ENCODE data around the gene MUC4.
"Not testable (repeated sequence)": the region's sequence is repeated elsewhere in the genome, so short reads cannot be mapped to it uniquely, and the experiment has no call there.

MUC4 gene

DNA sequence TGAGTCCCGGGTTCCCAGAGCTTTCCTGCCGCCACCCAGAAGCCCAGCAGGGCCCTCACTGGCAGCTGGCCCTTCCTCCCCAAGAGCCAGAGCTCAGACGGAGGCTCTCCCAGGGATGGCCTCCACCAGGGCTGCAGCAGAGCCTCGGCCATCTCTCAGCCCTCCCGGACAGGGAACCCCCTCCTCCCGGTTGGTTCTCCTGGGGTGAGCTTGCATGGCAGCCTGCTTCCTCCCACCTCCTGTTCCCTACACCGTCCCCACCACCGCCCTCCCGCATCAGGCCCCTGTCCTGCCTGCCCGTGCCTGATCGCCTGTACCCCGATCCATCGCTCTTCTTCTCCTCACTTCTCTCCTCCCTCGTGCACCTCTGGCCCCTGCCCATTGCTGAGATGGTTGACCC lies 24.1 kb upstream of the MUC4 start:
- no peak for DNase-seq (ENCODE audit: low read depth)

DNA sequence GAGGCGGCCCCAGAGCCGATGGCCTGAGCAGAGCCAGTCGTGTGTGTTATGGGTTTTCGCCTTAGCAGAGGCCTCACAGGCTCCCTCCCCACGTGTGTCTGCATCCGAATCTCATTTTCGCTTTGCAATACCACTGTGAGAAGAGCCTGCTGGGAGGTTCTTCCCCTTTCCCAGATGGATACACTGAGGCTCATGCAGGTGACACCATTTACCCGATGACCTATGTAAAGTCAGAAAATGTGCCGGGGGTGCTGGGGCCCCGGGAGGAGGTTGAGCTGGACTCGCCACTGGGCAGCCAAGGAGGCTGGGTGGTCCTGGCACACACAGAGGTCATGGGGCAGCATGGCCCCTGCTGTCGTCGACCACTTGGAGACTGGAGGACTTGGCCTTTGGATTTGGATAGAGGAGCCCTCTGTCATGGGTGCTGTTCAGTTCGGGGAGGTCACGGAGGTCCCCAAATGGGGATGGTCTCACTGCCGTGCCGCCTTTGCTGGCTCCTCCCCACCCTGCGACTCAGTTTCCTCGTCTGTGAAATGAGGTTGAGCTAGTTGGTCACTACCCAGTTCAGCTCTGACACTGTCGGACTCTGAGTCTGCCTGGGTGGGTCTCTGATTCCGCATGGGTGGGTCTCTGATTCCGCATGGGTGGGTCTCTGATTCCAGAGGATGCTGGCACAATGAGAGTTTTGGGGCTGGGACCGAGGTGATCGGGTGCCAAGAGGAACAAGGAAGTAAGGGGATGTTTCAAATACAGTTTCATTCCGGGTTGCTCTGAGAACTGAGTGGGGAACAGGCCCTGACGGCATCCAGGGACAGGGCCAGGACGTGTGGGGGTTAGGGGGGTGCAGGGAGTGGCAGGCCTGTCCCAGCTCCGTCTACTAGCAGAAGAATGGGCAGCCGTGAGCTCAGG lies 23.2 kb upstream of the MUC4 start:
- DNase-seq (ENCODE audit: low read depth), result no peak

DNA sequence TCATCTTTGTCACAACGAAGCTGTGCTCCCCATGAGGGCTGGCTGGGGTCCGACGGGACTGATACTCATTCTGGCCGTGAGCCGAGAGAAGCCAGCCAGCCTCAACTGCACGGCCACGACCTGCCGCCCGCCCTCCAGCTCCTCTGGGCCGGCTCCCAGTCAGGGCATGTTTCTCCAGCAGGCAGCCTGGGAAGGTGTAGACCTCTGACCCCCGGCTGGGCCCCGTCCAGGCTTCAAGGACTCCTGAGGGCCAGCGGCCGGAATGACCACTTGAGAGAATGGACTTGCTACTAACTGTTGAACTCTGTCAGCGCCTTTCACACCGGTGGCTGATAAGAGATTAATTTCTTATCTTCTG lies 18.1 kb upstream of the MUC4 start:
- DNase-seq (ENCODE audit: low read depth), result no peak

DNA sequence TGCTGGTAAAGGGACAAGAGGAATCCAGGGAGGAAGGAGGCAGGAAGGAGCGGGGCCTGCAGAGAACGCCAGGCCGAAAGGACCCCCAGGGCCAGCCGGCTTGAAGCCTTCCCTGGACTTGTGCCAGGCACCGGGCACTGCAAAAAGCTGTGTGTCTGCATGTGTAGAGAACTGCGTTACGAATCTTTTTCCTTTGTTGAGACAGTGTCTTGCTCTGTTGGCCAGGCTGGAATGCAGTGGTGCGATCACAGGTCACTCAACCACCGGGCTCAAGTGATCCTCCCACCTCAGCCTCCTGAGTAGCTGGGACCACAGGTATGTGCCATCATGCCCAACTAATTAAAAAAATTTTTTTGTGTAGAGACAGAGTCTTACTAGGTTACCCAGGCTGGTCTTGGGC lies 17.0 kb upstream of the MUC4 start:
- DNase-seq (ENCODE audit: low read depth), result no peak

DNA sequence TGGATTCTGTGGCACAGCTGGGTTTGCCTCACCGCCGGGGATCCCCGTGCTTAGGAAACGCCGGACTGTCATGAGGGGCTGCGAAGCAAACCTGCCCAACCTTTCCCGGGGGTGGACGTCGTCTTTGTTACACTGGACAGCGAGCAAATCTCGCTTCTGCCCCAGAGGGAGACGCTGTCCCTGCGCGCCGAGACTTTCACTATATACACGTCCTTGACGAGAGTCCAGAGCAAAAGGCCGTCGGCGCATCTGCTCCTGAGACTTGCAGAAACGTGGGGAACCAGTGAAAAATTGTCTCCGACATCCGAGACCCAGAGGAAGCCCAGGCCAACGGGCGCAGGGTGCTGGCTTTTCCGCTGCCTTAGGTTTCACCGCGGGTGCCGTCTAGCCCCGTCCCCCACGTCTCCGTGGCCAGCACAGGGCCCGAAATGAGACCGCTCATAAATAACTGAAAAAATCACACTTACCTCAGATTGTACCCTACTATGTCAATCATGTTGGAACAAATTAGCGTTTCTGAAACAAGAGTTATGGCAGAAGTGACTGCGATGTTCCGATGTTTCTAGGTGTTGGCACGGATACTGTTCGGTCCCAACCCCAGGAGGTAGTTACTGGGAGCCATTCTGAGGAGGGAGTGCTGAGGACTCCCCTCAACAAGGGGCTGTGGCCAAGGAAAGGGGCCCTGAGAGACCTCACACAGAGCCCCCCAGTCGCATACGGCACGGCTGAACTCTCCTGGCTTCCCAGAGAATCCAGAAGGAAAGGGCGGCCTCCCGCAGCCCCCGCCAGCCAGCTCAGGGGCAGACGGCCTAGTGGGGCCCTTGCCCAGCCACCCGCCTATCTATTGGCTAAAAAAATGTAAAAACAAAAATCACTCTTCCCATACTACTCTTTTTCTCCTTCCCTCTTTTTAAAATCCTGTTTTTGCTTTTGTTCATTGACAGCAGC lies 14.4 kb upstream of the MUC4 start:
- no peak for DNase-seq (ENCODE audit: low read depth)

DNA sequence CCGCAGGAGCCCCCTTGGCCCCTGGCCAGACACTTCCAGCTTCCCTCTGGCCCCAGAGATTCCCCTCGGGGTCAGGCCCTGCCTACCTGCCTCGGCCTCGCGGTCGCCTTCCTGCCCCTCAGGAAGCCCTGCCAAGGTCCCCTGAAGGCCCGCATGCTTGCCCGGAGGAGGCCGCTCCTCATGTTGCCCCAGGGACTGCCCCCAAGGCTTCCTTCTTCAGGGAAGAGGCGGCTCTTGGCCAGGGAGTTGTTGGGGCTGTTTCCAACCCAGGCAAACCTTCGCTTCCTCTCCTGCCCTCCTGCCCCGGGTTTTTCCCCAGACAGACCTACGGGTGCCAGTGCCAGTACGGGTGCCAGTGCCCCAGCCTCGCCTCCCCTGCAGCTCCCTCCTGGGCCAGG lies 13.5 kb upstream of the MUC4 start:
- no peak for DNase-seq (ENCODE audit: low read depth)

DNA sequence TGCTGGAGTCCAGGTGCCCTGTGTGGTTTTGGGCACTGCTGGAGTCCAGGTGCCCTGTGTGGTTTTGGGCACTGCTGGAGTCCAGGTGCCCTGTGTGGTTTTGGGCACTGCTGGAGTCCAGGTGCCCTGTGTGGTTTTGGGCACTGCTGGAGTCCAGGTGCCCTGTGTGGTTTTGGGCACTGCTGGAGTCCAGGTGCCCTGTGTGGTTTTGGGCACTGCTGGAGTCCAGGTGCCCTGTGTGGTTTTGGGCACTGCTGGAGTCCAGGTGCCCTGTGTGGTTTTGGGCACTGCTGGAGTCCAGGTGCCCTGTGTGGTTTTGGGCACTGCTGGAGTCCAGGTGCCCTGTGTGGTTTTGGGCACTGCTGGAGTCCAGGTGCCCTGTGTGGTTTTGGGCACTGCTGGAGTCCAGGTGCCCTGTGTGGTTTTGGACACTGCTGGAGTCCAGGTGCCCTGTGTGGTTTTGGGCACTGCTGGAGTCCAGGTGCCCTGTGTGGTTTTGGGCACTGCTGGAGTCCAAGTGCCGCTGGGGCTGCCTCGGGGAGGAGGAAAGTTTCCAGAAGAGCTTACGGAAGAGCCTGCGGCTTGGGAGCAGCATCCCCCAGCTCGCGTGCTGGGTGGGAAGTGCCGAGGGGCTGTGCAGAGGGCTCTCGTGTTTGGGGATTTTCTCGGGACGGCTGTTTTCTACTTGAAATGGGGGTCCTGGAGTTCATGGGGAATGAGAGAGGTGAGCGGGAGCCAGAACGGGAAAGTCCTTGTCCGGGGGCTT lies 12.9 kb upstream of the MUC4 start:
- not testable (repeated sequence) for DNase-seq (ENCODE audit: low read depth)

DNA sequence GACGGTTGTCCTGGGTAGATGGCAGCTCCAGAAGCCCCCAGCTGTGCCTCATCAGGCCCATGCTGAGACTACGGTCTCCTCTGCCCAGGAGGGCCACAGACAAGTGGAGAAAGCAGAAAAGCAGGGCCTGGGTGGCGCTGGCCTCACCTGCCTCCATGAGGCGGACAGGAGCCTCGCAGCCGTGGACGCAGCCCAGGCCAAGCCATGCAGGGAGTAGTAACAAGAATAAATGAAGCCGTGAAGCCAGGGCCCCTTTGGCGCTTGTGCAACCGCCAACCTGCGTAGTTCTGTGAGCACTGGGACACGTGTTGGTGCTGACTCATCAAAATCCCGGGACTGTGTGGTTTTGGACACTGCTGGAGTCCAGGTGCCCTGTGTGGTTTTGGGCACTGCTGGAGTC lies 12.3 kb upstream of the MUC4 start:
- no peak for DNase-seq (ENCODE audit: low read depth)

DNA sequence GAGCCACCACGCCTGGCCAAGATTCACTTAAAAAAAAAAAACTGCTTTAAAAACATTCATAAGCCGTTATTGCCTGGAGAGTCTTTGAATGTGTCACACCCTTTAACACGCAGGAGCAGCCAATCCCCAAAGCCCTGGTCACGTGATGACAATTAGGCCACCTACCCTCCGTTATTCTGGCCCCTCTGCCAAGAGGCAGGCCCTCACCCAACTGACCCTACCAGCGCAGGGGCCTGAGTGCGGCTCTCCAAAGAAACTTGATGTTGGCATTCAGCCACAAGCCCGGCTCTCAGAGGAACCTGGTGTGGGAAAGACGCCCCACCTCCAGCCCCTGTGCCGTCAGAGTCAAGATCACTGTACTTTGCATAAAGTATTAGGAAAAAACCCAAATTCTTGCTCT lies 11.6 kb upstream of the MUC4 start:
- no peak for DNase-seq (ENCODE audit: low read depth)

DNA sequence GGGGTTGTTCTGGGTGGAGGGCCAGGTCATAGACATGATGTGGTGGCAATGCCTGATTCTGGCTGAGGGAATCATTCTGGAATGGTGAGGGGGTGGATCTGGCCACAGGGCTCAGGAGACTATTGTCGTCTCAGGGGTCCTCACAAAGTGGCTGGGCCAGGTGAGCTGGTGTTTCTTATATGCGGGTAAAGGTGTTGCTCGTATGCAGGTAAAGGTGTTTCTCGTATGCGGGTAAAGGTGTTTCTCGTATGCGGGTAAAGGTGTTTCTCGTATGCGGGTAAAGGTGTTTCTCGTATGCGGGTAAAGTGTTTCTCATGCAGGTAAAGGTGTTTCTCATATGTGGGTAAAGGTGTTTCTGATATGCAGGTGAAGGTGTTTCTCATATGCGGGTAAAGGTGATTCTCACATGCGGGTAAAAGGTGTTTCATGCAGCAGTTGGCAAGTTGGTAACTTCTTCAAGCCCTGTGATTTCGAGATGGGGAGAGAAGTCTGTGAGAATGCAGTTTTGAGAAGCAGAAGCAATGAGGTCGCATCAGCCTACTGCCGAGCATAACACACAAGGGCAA lies 10.5 kb upstream of the MUC4 start:
- DNase-seq (ENCODE audit: low read depth), result no peak

DNA sequence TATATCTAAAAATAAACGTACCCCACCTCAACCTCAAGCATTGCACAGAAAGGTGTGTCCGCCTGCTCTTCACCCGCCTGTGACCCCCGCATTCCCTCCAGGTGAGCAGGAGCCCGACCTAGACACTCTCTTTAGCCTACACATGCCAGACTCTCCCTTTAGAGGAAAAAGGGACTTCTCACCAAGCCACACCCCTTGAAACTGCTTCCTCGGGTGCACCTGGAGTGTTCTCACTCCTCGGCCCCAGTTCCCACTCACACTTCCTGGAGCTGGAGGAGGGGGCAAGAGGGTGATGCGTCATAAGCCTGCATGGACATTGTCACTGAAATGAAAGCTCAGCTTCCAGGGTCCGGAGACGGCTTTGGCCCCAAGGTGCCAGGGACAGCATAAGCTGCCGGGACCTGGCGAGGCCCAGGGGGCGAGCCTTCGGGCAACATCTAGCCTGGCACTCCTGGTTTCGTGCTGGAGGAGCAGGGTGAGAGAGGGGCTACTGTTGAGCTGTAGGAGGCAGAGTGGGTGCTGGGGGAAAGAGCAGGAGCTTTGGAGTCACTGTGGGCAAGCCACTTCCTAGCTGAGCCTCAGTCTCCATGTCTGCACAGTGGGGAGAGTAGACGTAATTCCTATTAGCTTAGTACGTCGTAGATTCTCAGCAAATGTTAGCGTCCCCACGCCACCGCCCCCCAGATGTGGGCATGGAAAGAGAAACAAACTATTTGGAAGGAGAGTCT lies 9.8 kb upstream of the MUC4 start:
- no peak for DNase-seq (ENCODE audit: low read depth)

DNA sequence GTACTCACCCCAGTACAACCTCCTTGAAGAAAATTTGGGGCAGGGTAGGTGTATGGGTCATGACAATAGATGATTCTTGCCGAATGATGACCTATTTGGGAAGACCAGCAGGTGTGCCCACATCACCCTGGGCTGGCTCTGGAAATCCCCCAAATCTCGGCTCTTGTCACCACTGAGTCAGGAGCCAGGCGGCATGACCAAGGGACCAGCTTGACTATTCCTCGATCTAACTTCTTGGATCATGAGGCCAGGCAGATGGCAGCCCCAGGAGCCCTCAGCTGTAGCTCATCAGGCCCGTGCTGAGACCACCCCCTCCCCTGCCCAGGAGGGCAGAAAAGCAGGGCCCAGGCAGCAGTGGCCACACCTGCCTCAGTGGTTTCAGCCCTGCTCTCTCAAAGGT lies 9.2 kb upstream of the MUC4 start:
- no peak for DNase-seq (ENCODE audit: low read depth)

DNA sequence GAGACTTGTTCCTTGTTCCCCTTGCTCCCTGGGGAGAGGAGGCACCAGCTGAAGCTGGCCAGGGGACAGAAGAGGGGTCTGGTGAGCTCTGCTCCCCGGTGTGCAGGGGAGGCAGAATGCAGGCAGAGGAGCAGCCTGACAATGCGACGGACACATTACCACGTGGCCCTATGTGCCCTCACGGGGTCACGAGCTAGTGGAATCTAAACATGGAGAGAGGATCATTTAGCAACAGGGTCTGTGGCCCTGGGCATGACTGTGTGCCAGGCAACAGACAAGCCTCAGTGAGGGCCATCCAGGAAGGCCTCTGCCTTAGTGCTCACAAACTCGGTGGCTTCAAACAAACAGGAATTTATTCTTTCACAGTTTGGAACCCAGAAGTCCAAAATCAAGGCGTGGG lies 8.5 kb upstream of the MUC4 start:
- DNase-seq (ENCODE audit: low read depth), result no peak

DNA sequence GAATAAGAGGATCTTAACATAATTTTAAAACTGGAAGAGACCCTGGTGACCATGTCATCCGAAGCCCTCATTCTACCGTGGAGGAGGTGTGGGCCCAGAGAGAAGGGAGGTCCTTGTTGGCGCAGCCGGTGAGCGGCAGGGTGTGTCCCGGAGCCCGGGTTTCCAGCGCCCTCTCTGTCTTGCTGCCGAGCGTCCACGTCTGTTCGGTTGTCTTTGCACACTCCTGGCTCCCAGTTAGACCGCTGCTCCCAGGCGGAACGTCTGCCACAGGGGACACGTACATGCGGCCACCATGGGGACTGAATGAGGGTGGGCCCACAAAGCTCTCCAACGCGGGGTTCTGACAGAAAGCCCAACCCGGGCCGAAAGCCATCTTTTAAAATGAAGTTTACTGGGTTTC lies 6.6 kb upstream of the MUC4 start:
- no peak for DNase-seq (ENCODE audit: low read depth)

DNA sequence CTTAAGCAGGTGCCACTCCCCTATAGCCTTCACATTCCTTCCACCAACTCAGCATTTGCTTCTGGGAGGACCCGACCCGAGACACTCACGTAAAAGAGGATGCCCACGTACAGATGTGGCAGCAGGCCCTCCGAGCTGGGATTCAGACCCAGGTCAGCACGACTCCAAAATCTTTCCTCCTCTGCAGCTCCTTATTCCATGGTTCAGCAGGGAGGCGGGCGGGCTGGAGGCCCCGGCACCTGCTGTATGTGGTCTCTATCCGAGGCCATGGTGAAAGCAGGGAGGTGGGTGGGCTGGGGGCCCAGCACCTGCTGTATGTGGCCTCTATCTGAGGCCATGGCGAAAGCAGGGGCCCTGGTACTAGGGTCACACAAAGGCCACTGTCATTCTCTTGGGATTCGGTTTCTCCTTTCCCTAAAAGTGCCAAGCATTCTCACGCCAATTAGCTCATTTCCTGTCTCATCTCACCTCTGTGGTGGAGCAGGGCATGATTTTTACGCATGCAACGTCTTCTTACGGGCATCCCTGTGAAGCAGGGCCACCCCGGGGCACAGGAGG lies 5.9 kb upstream of the MUC4 start:
- DNase-seq (ENCODE audit: low read depth), result no peak

DNA sequence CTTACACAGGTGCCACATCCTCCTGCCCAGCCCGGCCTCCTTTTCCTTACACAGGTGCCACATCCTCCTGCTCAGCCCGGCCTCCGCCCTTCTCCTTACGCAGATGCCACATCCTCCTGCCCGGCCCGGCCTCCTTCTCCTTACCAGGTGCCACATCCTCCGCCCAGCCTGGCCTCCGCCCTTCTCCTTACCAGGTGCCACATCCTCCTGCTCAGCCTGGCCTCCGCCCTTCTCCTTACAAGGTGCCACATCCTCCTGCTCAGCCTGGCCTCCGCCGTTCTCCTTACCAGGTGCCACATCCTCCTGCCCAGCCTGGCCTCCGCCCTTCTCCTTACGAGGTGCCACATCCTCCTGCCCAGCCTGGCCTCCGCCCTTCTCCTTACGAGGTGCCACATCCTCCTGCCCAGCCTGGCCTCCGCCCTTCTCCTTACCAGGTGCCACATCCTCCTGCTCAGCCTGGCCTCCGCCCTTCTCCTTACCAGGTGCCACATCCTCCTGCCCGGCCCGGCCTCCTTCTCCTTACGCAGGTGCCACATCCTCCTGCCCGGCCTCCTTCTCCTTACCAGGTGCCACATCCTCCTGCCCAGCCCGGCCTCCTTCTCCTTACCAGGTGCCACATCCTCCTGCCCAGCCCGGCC lies 4.7 kb upstream of the MUC4 start:
- not testable (repeated sequence) for DNase-seq (ENCODE audit: low read depth)

DNA sequence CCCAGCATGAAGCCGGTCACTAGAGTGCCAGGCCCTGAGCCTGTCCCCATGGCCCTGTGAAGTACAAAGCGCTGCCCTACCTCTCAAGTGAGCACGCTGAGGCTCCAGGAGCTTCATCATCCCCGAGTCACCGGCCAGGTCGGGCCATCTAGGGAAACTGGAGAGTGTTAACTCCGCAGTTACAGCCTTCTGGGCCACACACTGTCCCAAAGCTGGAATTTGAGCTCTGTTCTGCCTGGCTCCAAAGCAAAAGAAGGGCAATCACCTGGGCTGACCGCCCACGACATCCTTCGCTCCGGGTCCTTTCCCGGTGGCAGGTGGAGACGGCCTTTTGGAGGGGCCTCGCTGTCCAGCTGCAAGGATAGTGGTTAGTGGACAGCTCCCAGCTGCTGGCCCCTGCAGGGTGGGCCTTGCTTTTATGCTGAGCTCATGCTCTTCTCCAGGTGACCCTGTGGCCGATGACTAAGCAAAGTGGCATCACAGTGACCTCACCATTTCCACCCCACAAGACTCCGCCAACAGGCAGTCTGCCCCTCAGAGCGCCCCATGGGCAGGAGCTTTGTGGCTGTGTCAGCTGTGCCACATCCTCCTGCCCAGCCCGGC lies 3.5 kb upstream of the MUC4 start:
- DNase-seq (ENCODE audit: low read depth), result no peak

DNA sequence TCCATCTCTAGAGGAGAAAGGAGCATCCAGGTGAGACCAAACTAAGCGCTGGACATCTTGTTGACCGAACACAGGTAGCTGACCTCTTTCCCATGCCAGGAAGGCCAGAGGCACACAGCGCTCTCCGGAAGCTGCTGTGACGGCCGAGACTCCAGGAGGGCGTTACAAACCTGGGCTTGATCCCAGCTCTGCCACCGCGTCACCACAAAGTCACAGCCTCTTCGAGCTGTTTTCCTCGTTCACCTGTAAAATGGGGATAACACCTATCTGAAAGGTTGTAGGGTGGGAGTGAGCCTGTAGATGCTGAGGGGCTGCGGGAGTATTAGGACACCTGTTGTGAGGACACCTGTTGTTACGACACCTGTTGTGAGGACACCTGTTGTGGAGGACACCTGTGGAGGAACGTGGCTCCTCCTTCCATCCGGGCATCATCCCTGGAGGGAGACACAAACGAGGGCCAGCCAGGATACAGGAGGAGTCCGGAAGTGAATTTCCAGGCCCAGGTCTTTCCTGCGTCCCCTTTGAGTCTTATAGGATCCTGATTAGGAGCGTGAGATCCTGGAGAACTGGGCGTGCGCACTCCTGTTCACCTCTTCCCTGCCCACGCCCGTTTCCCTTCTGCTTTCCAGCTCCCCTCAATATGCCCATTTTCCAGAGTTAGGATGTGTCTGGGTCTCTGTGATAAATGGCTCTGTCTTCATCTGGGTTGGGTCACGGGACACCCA lies 2.3 kb upstream of the MUC4 start:
- no peak for DNase-seq (ENCODE audit: low read depth)

DNA sequence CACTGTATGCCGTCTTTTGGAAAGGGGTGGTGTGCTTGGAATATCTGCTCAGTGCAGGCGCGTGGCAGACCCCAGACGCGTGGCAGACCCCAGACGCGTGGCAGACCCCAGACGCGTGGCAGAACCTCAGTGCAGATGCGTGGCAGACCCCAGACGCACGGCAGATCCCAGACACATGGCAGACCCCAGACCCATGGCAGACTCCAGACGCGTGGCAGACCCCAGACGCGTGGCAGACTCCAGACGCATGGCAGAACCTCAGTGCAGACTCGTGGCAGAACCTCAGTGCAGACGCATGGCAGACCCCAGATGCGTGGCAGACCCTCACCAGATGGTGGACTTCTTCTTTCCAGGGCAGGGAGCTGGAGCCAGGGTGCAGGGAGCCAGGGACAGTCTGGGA lies 637 bp upstream of the MUC4 start:
- DNase-seq (ENCODE audit: low read depth), result no peak

DNA sequence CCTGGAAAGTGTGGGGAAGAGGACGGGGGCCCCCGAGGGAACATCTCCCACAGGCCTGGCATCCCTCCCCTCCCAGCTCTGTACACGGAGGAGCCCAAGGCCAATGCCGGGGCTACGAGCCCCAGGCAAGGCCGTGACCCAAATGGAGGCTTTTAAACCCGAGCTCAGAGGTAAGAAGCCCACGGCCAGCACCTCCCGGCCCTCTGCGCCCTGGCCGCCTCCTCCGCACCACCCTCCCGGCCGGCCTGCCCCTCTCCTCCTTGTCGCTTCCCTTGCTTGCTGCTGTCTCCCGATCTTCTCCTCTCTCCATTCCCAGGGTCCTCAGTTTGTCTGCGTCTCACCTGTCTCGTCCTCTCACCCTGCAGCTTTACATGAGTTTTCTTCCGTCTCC lies 1.3 kb downstream of the MUC4 start:
- no peak for DNase-seq (ENCODE audit: low read depth)

Measured in activated T-cell treated with anti-CD3 and anti-CD28 coated beads for 1 hour (primary cell).